ENCODE data around the gene CEMIP. TPM values are rescaled to one million over a fixed set of nuclear protein-coding genes. Genes with fewer than 3 reads are reported as not detected.
A peak's percentile ranks its signal among the peaks of the same experiment; 100 is the strongest.

CEMIP gene
- total and polyA plus RNA-seq, 2 of the 13 experiments (the other 11 are each of a cell fraction or from before 2014, with no cell fraction given): 4.3 to 28.5 TPM

DNA sequence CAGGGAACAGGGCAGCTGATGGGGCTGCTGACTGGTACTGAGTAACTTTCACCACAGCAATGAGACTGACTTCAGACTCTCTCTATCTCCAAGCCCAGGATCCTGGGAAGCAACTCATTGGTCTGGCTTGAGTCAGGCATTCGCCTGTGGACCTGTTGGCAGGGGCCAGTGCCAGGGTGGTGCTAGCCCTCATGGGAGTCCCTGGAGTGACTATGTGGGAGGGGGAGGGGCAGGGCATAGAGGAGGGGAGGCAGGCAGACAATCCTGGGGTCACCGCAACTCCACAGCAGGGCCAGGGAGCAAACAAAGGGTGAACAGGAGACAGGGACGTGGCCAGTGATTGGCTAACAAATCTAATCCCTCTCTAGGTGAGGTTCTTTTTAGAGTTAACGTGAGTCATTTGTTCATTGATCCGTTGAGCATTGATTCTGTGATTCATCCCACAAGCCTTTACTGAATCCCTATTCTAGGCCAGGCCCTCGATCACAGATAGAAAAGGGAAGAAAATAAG is 71.8 kb downstream of the CEMIP start (continued):
- TF ChIP-seq ZC3H4 (CRISPR knock-in tag; IDR thresholded peaks at IDR 0.05; ENCODE audit: borderline replicate concordance) (no peak), ZSCAN22 (CRISPR knock-in tag; IDR thresholded peaks at IDR 0.05) (no peak), ZNF687 (CRISPR knock-in tag; IDR thresholded peaks at IDR 0.05) (peak; percentile 53), ZNF570 (CRISPR knock-in tag; IDR thresholded peaks at IDR 0.05; ENCODE audit: borderline replicate concordance) (no peak), ZNF343 (CRISPR knock-in tag; IDR thresholded peaks at IDR 0.05) (no peak), ZNF121 (CRISPR knock-in tag; IDR thresholded peaks at IDR 0.05) (no peak), ONECUT2 (CRISPR knock-in tag; IDR thresholded peaks at IDR 0.05) (0 out of 2 replicates have a peak, but pooled peaks have one; percentile 34), DNMT1 (CRISPR knock-in tag; IDR thresholded peaks at IDR 0.05) (no peak), KAT2B (IDR thresholded peaks at IDR 0.05; ENCODE audit: borderline replicate concordance, low read depth, low read length) (peak; percentile 96), HNF4A (CRISPR knock-in tag; IDR thresholded peaks at IDR 0.05) (no peak), TCF7 (IDR thresholded peaks at IDR 0.05; ENCODE audit: low read depth) (no peak), ZNF24 (IDR thresholded peaks at IDR 0.05) (0 out of 2 replicates have a peak, but pooled peaks have one; percentile 40), ZNF652 (CRISPR knock-in tag; IDR thresholded peaks at IDR 0.05; ENCODE audit: borderline replicate concordance, low read depth) (peak; percentile 46; the same call in 1 of the 2 replicates), THAP7 (CRISPR knock-in tag; IDR thresholded peaks at IDR 0.05) (no peak), FOSL2 (CRISPR knock-in tag; IDR thresholded peaks at IDR 0.05) (peak; percentile 85), ZNF737 (CRISPR knock-in tag; IDR thresholded peaks at IDR 0.05; ENCODE audit: borderline replicate concordance) (no peak)
- TF ChIP-seq, protein P1, sequence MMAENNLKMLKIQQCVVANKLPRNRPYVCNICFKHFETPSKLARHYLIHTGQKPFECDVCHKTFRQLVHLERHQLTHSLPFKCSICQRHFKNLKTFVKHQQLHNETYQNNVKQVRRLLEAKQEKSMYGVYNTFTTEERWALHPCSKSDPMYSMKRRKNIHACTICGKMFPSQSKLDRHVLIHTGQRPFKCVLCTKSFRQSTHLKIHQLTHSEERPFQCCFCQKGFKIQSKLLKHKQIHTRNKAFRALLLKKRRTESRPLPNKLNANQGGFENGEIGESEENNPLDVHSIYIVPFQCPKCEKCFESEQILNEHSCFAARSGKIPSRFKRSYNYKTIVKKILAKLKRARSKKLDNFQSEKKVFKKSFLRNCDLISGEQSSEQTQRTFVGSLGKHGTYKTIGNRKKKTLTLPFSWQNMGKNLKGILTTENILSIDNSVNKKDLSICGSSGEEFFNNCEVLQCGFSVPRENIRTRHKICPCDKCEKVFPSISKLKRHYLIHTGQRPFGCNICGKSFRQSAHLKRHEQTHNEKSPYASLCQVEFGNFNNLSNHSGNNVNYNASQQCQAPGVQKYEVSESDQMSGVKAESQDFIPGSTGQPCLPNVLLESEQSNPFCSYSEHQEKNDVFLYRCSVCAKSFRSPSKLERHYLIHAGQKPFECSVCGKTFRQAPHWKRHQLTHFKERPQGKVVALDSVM (CRISPR knock-in tag; IDR thresholded peaks at IDR 0.05): no peak
- TF ChIP-seq, protein P2, sequence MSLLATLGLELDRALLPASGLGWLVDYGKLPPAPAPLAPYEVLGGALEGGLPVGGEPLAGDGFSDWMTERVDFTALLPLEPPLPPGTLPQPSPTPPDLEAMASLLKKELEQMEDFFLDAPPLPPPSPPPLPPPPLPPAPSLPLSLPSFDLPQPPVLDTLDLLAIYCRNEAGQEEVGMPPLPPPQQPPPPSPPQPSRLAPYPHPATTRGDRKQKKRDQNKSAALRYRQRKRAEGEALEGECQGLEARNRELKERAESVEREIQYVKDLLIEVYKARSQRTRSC (CRISPR knock-in tag; IDR thresholded peaks at IDR 0.05; ENCODE audit: low read depth): no peak
- TF ChIP-seq, protein P3, sequence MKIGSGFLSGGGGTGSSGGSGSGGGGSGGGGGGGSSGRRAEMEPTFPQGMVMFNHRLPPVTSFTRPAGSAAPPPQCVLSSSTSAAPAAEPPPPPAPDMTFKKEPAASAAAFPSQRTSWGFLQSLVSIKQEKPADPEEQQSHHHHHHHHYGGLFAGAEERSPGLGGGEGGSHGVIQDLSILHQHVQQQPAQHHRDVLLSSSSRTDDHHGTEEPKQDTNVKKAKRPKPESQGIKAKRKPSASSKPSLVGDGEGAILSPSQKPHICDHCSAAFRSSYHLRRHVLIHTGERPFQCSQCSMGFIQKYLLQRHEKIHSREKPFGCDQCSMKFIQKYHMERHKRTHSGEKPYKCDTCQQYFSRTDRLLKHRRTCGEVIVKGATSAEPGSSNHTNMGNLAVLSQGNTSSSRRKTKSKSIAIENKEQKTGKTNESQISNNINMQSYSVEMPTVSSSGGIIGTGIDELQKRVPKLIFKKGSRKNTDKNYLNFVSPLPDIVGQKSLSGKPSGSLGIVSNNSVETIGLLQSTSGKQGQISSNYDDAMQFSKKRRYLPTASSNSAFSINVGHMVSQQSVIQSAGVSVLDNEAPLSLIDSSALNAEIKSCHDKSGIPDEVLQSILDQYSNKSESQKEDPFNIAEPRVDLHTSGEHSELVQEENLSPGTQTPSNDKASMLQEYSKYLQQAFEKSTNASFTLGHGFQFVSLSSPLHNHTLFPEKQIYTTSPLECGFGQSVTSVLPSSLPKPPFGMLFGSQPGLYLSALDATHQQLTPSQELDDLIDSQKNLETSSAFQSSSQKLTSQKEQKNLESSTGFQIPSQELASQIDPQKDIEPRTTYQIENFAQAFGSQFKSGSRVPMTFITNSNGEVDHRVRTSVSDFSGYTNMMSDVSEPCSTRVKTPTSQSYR (CRISPR knock-in tag; IDR thresholded peaks at IDR 0.05; ENCODE audit: borderline replicate concordance): peak; percentile 14; the same call in 1 of the 2 replicates
